Peyer's patch (tissue), 4 donors: ENCODE data around the gene PROM1.

ENCODE experiments used
- POLR2A ChIP-seq, 2 donors: fragments of 450-650 bp; IDR thresholded peaks; one replicate each; pipeline ENCODE4 v1.5.1; 2017; ENCODE audit warnings: antibody characterized with exemption in 2 of 2, mild to moderate bottlenecking in 2 of 2, moderate library complexity in 2 of 2
- TF ChIP-seq, protein P1 (sequence below), 6 experiments: fragments of 450-650 bp in 4 of 6; fragments of 200-600 bp in 2 of 6; sonication (generic) in 1 of 6; IDR thresholded peaks; one replicate each; pipeline ENCODE4 v1.5.1; 2017 to 2019; ENCODE audit warnings: antibody characterized with exemption in 6 of 6, mild to moderate bottlenecking in 3 of 6, moderate library complexity in 1 of 6

DNA sequence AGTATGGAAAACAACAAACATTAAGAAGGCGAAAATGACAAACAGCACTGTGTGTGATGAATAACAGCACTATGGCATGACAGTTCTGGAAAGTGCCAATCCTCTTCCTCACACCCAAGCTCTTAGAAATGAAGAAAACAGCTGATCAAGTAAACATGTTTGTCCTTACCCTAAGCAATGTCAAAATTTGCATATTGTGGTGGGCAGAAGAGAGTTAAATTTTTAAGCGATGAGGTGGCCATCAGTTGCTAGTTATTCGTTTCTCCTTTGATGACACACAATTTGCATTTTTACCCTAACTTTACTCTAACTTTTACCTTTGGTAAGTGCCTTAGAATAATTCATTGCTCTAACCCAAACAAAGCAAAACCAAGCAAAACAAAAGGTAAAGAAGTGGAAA, 8.8 kb downstream of the PROM1 start:
- TF ChIP-seq, protein P1, sequence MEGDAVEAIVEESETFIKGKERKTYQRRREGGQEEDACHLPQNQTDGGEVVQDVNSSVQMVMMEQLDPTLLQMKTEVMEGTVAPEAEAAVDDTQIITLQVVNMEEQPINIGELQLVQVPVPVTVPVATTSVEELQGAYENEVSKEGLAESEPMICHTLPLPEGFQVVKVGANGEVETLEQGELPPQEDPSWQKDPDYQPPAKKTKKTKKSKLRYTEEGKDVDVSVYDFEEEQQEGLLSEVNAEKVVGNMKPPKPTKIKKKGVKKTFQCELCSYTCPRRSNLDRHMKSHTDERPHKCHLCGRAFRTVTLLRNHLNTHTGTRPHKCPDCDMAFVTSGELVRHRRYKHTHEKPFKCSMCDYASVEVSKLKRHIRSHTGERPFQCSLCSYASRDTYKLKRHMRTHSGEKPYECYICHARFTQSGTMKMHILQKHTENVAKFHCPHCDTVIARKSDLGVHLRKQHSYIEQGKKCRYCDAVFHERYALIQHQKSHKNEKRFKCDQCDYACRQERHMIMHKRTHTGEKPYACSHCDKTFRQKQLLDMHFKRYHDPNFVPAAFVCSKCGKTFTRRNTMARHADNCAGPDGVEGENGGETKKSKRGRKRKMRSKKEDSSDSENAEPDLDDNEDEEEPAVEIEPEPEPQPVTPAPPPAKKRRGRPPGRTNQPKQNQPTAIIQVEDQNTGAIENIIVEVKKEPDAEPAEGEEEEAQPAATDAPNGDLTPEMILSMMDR (IDR thresholded peaks at IDR 0.05): no peak
- no peak for TF ChIP-seq POLR2A (IDR thresholded peaks at IDR 0.05)
